Ovary (tissue), 9 donors: ENCODE measurements around the gene RASSF8. TPM values are rescaled to one million over a fixed set of nuclear protein-coding genes. Genes with fewer than 3 reads are reported as not detected.

Experiments
- DNase-seq, 5 donors: peaks; one replicate each; pipeline ENCODE4 v3.0.0-alpha.2; 2019 to 2020
- H3K27ac ChIP-seq, 2 donors: fragments of 200-600 bp; one replicate each; pipeline versions ENCODE4 v1.5.1 to v1.8.0; 2019 to 2022
- H3K27me3 ChIP-seq: fragments of 200-600 bp; one replicate; pipeline ENCODE4 v1.8.0; 2022
- H3K36me3 ChIP-seq: fragments of 200-600 bp; sonication (generic); one replicate; pipeline ENCODE4 v1.5.1; 2019
- H3K4me1 ChIP-seq: one replicate; pipeline ENCODE4 v1.8.1; 2013; ENCODE audit warnings: mild to moderate bottlenecking, moderate library complexity; ENCODE audit not compliant: insufficient read depth
- H3K4me3 ChIP-seq: fragments of 200-600 bp; sonication (generic); one replicate; pipeline ENCODE4 v1.5.1; 2017
- H3K9me3 ChIP-seq, 2 donors: fragments of 200-600 bp in 1 of 2; sonication (generic) in 1 of 2; one replicate each; pipeline versions ENCODE4 v1.5.1 to v1.8.1; 2013 to 2019; ENCODE audit warnings: mild to moderate bottlenecking in 1 of 2, moderate library complexity in 1 of 2
- EP300 ChIP-seq: sonication (generic); formaldehyde crosslinking; IDR thresholded peaks from one replicate; pipeline ENCODE4 v1.6.1; 2017; ENCODE audit warnings: antibody characterized with exemption
- POLR2A ChIP-seq: fragments of 450-650 bp; IDR thresholded peaks from one replicate; pipeline ENCODE4 v1.6.1; 2017; ENCODE audit warnings: antibody characterized with exemption, mild to moderate bottlenecking, moderate library complexity
- WGBS, 3 donors: extraction: QIAGEN DNeasy Blood & Tissue Kit in 1 of 3; methylation state at CpG; one replicate each; pipeline versions ENCODE4 v1.1.5 to v1.1.7; 2013 to 2017; 5-methylcytosine and 5-hydroxymethylcytosine counted together
- intact Hi-C, 4 donors: fragments of 100-400 bp; cut with DNase I; formaldehyde crosslinking; loops; one replicate each; pipeline versions ENCODE4 v1.11.0 to v1.15.1; 2022 to 2023
- polyA plus RNA-seq, 2 donors: library from polyadenylated mRNA; stranded (reverse); fragments of 200-250 nt in 1 of 2; fragments of 350-450 nt in 1 of 2; fragmentation: Illumina TruSeq in 1 of 2; extraction: RNeasy Lipid Tissue Mini Kit (QIAGEN cat#74804) in 1 of 2; gene quantifications; one replicate each; pipeline ENCODE4 v1.2.3, GENCODE V29; 2013 to 2014
- total RNA-seq, 7 donors: library from RNA; depleted of rRNA in 2 of 7; stranded (reverse); fragments of >200 nt in 2 of 7; fragmentation: NEBNext Ultra II Directional in 3 of 7; extraction: Animal tissue kit (Norgen Biotek cat#: 25700) in 3 of 7; gene quantifications; one replicate each; pipeline versions ENCODE4 v1.1.0 to v1.2.4, GENCODE V29; 2016 to 2023
- TF ChIP-seq, protein P1 (sequence below), 3 donors: fragments of 450-650 bp in 2 of 3; fragments of 200-600 bp in 1 of 3; IDR thresholded peaks; one replicate each; pipeline versions ENCODE4 v1.5.1 to v1.8.0; 2016 to 2022; ENCODE audit warnings: antibody characterized with exemption in 3 of 3, mild to moderate bottlenecking in 1 of 3
- donor health status: DM: no; HTN: no; CAD: no; lungs with moderate emphysema.
- donor health status: DM: no; HTN: no; CAD: no.
- donor health status: Bipolar disorder and iron deficiency.
- donor health status: DM: yes; HTN: yes; CAD: no.
- donor health status: DM: no; HTN: no; CAD: no.
- donor health status: DM: yes; HTN: yes; CAD: no.

Gene RASSF8
- total and polyA plus RNA-seq, 9 donors: 16.5 to 134 (median 82.5) TPM

GRCh38 chr12:25994901-25995625 is 36.6 kb downstream of the RASSF8 start:
- intact Hi-C loops: no loop called here
- no peaks in the 10 kb centered on the region for H3K36me3 ChIP-seq
- no peaks in the 10 kb centered on the region for H3K9me3 ChIP-seq
- TF ChIP-seq EP300 (no peak), POLR2A (no peak)
- TF ChIP-seq, protein P1, sequence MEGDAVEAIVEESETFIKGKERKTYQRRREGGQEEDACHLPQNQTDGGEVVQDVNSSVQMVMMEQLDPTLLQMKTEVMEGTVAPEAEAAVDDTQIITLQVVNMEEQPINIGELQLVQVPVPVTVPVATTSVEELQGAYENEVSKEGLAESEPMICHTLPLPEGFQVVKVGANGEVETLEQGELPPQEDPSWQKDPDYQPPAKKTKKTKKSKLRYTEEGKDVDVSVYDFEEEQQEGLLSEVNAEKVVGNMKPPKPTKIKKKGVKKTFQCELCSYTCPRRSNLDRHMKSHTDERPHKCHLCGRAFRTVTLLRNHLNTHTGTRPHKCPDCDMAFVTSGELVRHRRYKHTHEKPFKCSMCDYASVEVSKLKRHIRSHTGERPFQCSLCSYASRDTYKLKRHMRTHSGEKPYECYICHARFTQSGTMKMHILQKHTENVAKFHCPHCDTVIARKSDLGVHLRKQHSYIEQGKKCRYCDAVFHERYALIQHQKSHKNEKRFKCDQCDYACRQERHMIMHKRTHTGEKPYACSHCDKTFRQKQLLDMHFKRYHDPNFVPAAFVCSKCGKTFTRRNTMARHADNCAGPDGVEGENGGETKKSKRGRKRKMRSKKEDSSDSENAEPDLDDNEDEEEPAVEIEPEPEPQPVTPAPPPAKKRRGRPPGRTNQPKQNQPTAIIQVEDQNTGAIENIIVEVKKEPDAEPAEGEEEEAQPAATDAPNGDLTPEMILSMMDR (IDR thresholded peaks at IDR 0.05): no peak
- no peak overlapping the region for H3K27ac ChIP-seq
- DNase-seq: no peak
- H3K4me3 ChIP-seq: no peak overlapping the region
- WGBS, 3 donors: 65 to 80% (median 80%) methylated on average over 2 of the region's 2 CpGs
- H3K27me3 ChIP-seq: no peaks in the 10 kb centered on the region
- peaks cover 1% of the 10 kb centered on the region for H3K4me1 ChIP-seq

GRCh38 chr12:25995906-25996305 is 37.4 kb downstream of the RASSF8 start:
- H3K4me3 ChIP-seq: no peak overlapping the region
- TF ChIP-seq, protein P1 (IDR thresholded peaks at IDR 0.05): no peak
- no peak for TF ChIP-seq EP300
- no peak for TF ChIP-seq POLR2A
- no peak overlapping the region for H3K27ac ChIP-seq
- no peak for DNase-seq
- intact Hi-C loops: no loop called here
- no peaks in the 10 kb centered on the region for H3K36me3 ChIP-seq
- 90 to 96% (median 91%) methylated on average over 2 of the region's 2 CpGs for WGBS, 3 donors
- peaks cover 1% of the 10 kb centered on the region for H3K4me1 ChIP-seq
- no peaks in the 10 kb centered on the region for H3K9me3 ChIP-seq
- no peaks in the 10 kb centered on the region for H3K27me3 ChIP-seq

DNA sequence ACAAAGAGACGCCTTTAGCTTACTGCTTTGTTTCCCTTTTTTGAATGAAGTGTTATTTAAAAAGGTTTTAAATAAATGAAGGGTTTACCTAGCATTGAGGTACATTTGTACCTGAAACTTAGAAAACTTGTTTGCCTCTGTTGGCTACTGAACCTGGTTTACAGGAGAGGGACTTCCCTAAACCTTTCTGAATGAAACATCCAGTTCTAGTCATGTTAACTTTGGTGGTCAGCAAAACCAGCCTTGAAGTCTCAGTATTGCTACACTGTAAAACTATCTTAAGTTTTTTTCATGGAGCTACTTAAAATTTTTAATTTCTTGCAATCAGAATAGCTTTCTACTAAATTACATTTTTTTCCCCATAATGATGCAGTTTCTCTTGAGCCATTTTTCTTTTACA is 38.2 kb downstream of the RASSF8 start:
- 94 to 98% (median 97%) methylated on average over 1 of the region's 1 CpG for WGBS, 3 donors
- Histone ChIP-seq H3K36me3 (no peaks in the 10 kb centered on the region), H3K27me3 (no peaks in the 10 kb centered on the region), H3K4me3 (no peak overlapping the region), H3K27ac (no peak overlapping the region), H3K4me1 (peaks cover 1% of the 10 kb centered on the region), H3K9me3 (no peaks in the 10 kb centered on the region)
- TF ChIP-seq POLR2A (no peak), EP300 (no peak)
- TF ChIP-seq, protein P1 (IDR thresholded peaks at IDR 0.05): no peak
- DNase-seq: no peak
- intact Hi-C loops: no loop called here

- intact Hi-C loops: no loop called here
- H3K36me3 ChIP-seq: no peaks in the 10 kb centered on the region
- H3K4me1 ChIP-seq: peaks cover 1% of the 10 kb centered on the region
- TF ChIP-seq EP300: no peak
- TF ChIP-seq POLR2A: no peak
- TF ChIP-seq, protein P1 (IDR thresholded peaks at IDR 0.05): no peak
- no peak overlapping the region for H3K4me3 ChIP-seq
- no peak overlapping the region for H3K27ac ChIP-seq
- no peaks in the 10 kb centered on the region for H3K27me3 ChIP-seq
- DNase-seq: no peak
- H3K9me3 ChIP-seq: no peaks in the 10 kb centered on the region
- 34 to 38% (median 36%) methylated on average over 6 of the region's 6 CpGs for WGBS, 3 donors
These were observed 38.9 kb downstream of the RASSF8 start for GRCh38 chr12:25997201-25997963.
